ENCODE measurements around the gene CRMP1. TPM values are rescaled to one million over a fixed set of nuclear protein-coding genes. Genes with fewer than 3 reads are reported as not detected.

CRMP1 gene
- total RNA-seq, 1 experiment from 2014 or later: not detected

DNA sequence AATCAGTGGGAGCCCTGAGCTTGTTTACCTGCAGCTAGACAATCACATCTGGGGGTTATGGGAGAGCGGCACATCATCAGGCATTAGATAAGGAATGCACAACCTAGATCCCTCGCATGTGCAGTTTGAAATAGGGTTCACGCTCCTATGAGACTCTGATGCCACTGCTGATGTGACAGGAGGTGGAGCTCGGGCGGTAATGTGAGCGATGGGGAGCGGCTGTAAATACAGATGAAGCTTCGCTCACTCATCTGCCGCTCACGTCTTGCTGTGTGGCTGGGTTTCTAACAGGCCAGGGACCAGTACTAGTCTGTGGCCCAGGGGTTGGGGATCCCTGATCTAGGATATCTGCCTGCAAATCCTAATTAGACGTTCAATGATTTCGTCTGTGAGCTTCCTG is 90.3 kb downstream of the CRMP1 start:
- Histone ChIP-seq H3K79me2 (ENCODE audit: low read depth) (no peaks in the 10 kb centered on the region), H2AFZ (no peak overlapping the region), H3K9me3 (ENCODE audit: insufficient read depth, low read depth) (no peaks in the 10 kb centered on the region), H3K27me3 (ENCODE audit: insufficient read depth, low read depth) (no peaks in the 10 kb centered on the region), H3K4me1 (replicated peaks; ENCODE audit: insufficient read depth) (no peaks in the 10 kb centered on the region), H3K9me2 (ENCODE audit: insufficient read depth) (no peaks in the 10 kb centered on the region), H3K36me3 (ENCODE audit: low read depth) (no peaks in the 10 kb centered on the region), H3F3A (ENCODE audit: insufficient read depth, low read depth) (no peaks in the 10 kb centered on the region), H4K20me1 (ENCODE audit: insufficient read depth) (no peaks in the 10 kb centered on the region), H3K4me2 (no peak overlapping the region), H3K27ac (no peak overlapping the region), H3K4me3 (no peak overlapping the region)
- no peak for DNase-seq
- ChIA-PET POLR2A (ENCODE audit: unreplicated experiment) (no interaction called here), CTCF (interaction anchor here (0.6 kb wide), 1 partner anchor 408 kb away, joined by 4 read pairs; no protein-coding TSS in a partner anchor)
- intact Hi-C loops (cut with micrococcal nuclease; ENCODE audit: unreplicated experiment): no loop called here
- no TSS peak for BruUV-seq (replicated peaks)
- TF ChIP-seq, protein P1, sequence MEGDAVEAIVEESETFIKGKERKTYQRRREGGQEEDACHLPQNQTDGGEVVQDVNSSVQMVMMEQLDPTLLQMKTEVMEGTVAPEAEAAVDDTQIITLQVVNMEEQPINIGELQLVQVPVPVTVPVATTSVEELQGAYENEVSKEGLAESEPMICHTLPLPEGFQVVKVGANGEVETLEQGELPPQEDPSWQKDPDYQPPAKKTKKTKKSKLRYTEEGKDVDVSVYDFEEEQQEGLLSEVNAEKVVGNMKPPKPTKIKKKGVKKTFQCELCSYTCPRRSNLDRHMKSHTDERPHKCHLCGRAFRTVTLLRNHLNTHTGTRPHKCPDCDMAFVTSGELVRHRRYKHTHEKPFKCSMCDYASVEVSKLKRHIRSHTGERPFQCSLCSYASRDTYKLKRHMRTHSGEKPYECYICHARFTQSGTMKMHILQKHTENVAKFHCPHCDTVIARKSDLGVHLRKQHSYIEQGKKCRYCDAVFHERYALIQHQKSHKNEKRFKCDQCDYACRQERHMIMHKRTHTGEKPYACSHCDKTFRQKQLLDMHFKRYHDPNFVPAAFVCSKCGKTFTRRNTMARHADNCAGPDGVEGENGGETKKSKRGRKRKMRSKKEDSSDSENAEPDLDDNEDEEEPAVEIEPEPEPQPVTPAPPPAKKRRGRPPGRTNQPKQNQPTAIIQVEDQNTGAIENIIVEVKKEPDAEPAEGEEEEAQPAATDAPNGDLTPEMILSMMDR (conservative IDR thresholded peaks at IDR 0.05): no peak
- TF ChIP-seq EZH2 (IDR thresholded peaks at IDR 0.05; ENCODE audit: low read depth): no peak

- intact Hi-C loops (cut with micrococcal nuclease; ENCODE audit: unreplicated experiment): no loop called here
- Histone ChIP-seq H3K27ac (no peak overlapping the region), H3K79me2 (ENCODE audit: low read depth) (no peaks in the 10 kb centered on the region), H3K9me2 (ENCODE audit: insufficient read depth) (no peaks in the 10 kb centered on the region), H3K4me1 (replicated peaks; ENCODE audit: insufficient read depth) (no peaks in the 10 kb centered on the region), H4K20me1 (ENCODE audit: insufficient read depth) (no peaks in the 10 kb centered on the region), H3F3A (ENCODE audit: insufficient read depth, low read depth) (no peaks in the 10 kb centered on the region), H3K4me3 (no peak overlapping the region), H3K4me2 (no peak overlapping the region), H3K9me3 (ENCODE audit: insufficient read depth, low read depth) (no peaks in the 10 kb centered on the region), H3K36me3 (ENCODE audit: low read depth) (no peaks in the 10 kb centered on the region), H3K27me3 (ENCODE audit: insufficient read depth, low read depth) (no peaks in the 10 kb centered on the region), H2AFZ (no peak overlapping the region)
- no peak for TF ChIP-seq EZH2 (IDR thresholded peaks at IDR 0.05; ENCODE audit: low read depth)
- TF ChIP-seq, protein P1 (conservative IDR thresholded peaks at IDR 0.05): no peak
- ChIA-PET POLR2A (ENCODE audit: unreplicated experiment) (no interaction called here), CTCF (no interaction called here)
- DNase-seq: no peak
- BruUV-seq (replicated peaks): no TSS peak
These were observed 91.2 kb downstream of the CRMP1 start for GRCh38 chr4:5801696-5802095.

DNA sequence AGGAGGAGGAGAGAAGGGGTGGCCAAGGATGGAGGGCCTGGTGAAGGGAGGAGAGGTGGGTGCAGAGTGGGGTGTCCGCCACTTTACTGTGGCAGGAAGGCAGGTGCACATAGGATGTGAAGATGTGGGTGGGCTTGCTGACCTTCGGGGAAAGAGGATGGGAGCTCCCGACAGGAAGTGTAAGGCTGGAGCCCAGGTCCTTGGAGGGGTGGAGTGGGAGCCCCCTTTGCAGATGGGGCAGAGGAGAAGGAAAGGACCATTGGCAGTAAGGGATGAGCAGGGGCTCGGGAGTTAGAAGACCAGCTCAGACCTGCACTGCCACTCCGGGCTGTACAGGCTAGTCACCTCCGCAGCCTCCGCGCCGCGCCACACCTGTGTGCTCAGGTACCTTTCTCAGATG is 92.4 kb downstream of the CRMP1 start:
- no peak overlapping the region for H3K4me3 ChIP-seq
- H3F3A ChIP-seq (ENCODE audit: insufficient read depth, low read depth): no peaks in the 10 kb centered on the region
- H2AFZ ChIP-seq: no peak overlapping the region
- intact Hi-C loops (cut with micrococcal nuclease; ENCODE audit: unreplicated experiment): no loop called here
- no peaks in the 10 kb centered on the region for H4K20me1 ChIP-seq (ENCODE audit: insufficient read depth)
- no peaks in the 10 kb centered on the region for H3K36me3 ChIP-seq (ENCODE audit: low read depth)
- no peak overlapping the region for H3K27ac ChIP-seq
- H3K79me2 ChIP-seq (ENCODE audit: low read depth): no peaks in the 10 kb centered on the region
- no peak overlapping the region for H3K4me2 ChIP-seq
- CTCF ChIA-PET: no interaction called here
- no TSS peak for BruUV-seq (replicated peaks)
- no peaks in the 10 kb centered on the region for H3K9me3 ChIP-seq (ENCODE audit: insufficient read depth, low read depth)
- DNase-seq: no peak
- no peaks in the 10 kb centered on the region for H3K27me3 ChIP-seq (ENCODE audit: insufficient read depth, low read depth)
- no peaks in the 10 kb centered on the region for H3K9me2 ChIP-seq (ENCODE audit: insufficient read depth)
- POLR2A ChIA-PET (ENCODE audit: unreplicated experiment): no interaction called here
- TF ChIP-seq EZH2 (IDR thresholded peaks at IDR 0.05; ENCODE audit: low read depth): no peak
- TF ChIP-seq, protein P1 (conservative IDR thresholded peaks at IDR 0.05): no peak
- H3K4me1 ChIP-seq (replicated peaks; ENCODE audit: insufficient read depth): no peaks in the 10 kb centered on the region

Data from PC-9 (cell line).